Osteocyte (in vitro differentiated cells): ENCODE results near the gene LRRC8D. TPM values are rescaled to one million over a fixed set of nuclear protein-coding genes. Genes with fewer than 3 reads are reported as not detected.
A peak's percentile ranks its signal among the peaks of the same experiment; 100 is the strongest.

Experiments
- DNase-seq: peaks from one replicate; pipeline ENCODE4 v3.0.0; 2021; ENCODE audit warnings: mixed read lengths; ENCODE audit not compliant: unreplicated experiment; ENCODE audit errors: extremely low spot score
- H3K27ac Mint-ChIP-seq: one replicate; pipeline ENCODE4 v1.8.0; 2021; ENCODE audit warnings: mild to moderate bottlenecking, mixed read lengths; ENCODE audit not compliant: unreplicated experiment
- H3K27me3 Mint-ChIP-seq: one replicate; pipeline ENCODE4 v1.8.0; 2021; ENCODE audit warnings: mixed read lengths; ENCODE audit not compliant: unreplicated experiment
- H3K36me3 Mint-ChIP-seq: one replicate; pipeline ENCODE4 v1.8.0; 2021; ENCODE audit warnings: mixed read lengths; ENCODE audit not compliant: unreplicated experiment
- H3K4me1 Mint-ChIP-seq: one replicate; pipeline ENCODE4 v1.8.0; 2021; ENCODE audit warnings: mixed read lengths; ENCODE audit not compliant: unreplicated experiment
- H3K4me3 Mint-ChIP-seq: one replicate; pipeline ENCODE4 v1.8.0; 2021; ENCODE audit warnings: mild to moderate bottlenecking, moderate library complexity, mixed read lengths; ENCODE audit not compliant: unreplicated experiment
- H3K9me3 Mint-ChIP-seq: one replicate; pipeline ENCODE4 v1.8.0; 2021; ENCODE audit warnings: mixed read lengths; ENCODE audit not compliant: unreplicated experiment
- total RNA-seq: library from RNA; stranded (reverse); gene quantifications from 2 replicates; pipeline ENCODE4 v1.2.1, GENCODE V29; 2021
- TF ChIP-seq, protein P1 (sequence below): fragments of 200-600 bp; sonication (generic); IDR thresholded peaks from 2 replicates; pipeline ENCODE4 v1.5.0; 2021; ENCODE audit warnings: antibody characterized with exemption, mild to moderate bottlenecking, moderate library complexity

LRRC8D gene
- total RNA-seq, 1 donor from 2014 or later = 20.4 TPM

DNA sequence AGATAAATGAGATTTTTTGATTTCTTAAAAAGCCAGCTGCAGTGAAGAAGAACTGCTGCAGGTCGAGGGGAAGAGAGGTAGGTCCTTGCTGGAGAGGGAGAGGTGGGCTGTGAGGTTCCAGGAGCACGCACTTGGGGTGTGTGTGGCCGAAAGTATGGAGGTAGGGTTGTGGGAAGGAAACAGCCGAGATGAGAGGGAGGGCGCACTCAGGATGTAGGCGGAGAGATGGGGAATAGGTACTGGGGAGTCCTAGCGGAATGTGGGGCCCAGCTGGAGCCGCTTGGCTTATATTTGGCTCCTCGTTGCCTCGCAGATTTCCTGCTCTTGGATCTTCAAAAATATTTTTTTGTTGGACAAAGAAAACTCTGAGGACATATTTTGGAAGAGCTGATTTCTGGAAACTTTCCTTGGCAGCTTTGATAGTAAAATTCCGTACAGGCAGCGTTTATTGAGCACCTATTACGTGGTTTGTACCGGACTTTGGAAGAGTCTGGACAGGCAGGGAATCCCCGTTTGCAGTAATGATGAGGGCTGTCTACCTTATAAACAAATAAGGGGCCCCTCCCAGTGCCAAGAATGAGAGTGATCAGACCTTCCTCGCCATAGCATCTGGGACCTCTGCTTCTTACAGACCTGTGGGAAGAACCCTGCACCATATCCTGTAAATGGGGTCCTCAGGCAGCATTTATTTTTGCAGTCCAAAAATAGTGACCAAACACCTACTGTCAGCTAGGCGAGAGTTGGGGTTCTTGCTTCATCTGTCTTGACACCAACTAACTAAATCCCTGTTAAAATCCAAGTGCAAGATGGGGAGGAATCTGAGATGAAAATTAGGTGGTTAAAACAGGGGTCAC, 1.5 kb downstream of the LRRC8D start:
- Mint-ChIP-seq H3K4me1 (peaks cover 23% of the 10 kb centered on the region), H3K27me3 (peaks cover 2% of the 10 kb centered on the region), H3K4me3 (peak overlapping the region; percentile 74), H3K9me3 (no peaks in the 10 kb centered on the region), H3K27ac (peak overlapping the region; percentile 8), H3K36me3 (peaks cover 6% of the 10 kb centered on the region)
- TF ChIP-seq, protein P1, sequence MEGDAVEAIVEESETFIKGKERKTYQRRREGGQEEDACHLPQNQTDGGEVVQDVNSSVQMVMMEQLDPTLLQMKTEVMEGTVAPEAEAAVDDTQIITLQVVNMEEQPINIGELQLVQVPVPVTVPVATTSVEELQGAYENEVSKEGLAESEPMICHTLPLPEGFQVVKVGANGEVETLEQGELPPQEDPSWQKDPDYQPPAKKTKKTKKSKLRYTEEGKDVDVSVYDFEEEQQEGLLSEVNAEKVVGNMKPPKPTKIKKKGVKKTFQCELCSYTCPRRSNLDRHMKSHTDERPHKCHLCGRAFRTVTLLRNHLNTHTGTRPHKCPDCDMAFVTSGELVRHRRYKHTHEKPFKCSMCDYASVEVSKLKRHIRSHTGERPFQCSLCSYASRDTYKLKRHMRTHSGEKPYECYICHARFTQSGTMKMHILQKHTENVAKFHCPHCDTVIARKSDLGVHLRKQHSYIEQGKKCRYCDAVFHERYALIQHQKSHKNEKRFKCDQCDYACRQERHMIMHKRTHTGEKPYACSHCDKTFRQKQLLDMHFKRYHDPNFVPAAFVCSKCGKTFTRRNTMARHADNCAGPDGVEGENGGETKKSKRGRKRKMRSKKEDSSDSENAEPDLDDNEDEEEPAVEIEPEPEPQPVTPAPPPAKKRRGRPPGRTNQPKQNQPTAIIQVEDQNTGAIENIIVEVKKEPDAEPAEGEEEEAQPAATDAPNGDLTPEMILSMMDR = no peak
- no peak for DNase-seq

DNA sequence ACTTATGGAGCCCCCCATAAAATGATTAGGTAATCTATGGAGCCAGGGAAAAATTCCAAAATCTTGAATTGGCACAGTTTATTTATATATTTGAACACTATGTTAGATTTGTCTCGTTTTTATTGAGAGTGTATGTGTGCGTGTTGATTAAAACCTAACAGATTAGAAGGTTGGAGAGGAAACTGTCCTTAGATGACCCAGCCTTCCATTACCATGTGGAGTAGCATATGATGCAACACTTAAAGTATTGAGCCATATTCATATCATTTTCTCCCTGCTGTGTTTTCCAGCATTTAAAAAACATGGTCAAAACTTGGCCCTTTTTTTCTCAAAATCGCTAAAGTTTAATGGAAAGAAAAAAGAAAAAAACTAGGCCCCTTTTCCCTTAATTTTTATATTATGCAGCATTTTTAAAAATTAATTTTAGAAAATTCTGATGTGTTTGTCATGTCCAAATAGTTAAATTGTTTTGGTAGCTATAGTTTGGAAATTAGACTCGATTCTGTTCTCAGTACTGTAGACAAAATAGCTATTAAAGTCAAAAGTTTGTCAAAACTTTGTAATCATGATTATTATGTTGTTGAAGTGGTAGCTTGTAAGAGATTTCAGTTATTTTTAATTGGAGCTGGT, 2.3 kb downstream of the LRRC8D start:
- H3K9me3 Mint-ChIP-seq = no peaks in the 10 kb centered on the region
- H3K27ac Mint-ChIP-seq = peak overlapping the region; percentile 8
- H3K4me3 Mint-ChIP-seq = peak overlapping the region; percentile 26
- TF ChIP-seq, protein P1 = no peak
- peaks cover 6% of the 10 kb centered on the region for H3K36me3 Mint-ChIP-seq
- DNase-seq = no peak
- peaks cover 2% of the 10 kb centered on the region for H3K27me3 Mint-ChIP-seq
- H3K4me1 Mint-ChIP-seq = peaks cover 23% of the 10 kb centered on the region

DNA sequence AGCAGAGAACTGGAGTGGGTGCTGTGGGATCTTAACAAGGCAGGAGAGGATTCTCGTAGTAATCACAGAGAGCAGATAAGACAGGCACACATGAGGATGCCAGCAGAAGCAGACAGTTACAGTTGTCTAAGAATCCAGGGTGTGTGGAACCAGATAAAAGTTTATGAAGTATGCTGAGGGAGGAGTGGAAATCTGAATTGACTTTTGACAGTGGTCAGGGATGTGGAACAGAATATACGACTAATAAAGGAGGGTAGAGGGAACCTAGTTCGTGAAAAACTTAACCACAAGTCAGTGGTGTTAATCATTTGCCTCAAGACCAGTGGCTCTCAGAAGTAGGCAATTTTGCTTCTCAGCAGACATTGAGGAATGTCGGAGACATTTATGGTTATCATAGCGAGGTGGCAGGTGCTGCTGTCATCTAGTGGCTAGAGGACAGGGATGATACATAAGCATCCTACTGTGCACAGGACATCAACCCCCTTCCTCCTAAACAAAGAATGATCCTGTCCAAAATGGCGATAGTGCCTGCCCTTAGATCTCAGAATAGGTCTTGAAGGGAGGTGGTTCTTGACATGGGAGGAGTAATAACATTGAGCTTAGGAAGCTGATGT, 3.0 kb downstream of the LRRC8D start:
- Mint-ChIP-seq H3K9me3 (no peaks in the 10 kb centered on the region), H3K4me3 (no peak overlapping the region), H3K36me3 (peaks cover 6% of the 10 kb centered on the region), H3K27me3 (peaks cover 2% of the 10 kb centered on the region), H3K4me1 (peaks cover 23% of the 10 kb centered on the region), H3K27ac (no peak overlapping the region)
- no peak for DNase-seq
- TF ChIP-seq, protein P1 = no peak

DNA sequence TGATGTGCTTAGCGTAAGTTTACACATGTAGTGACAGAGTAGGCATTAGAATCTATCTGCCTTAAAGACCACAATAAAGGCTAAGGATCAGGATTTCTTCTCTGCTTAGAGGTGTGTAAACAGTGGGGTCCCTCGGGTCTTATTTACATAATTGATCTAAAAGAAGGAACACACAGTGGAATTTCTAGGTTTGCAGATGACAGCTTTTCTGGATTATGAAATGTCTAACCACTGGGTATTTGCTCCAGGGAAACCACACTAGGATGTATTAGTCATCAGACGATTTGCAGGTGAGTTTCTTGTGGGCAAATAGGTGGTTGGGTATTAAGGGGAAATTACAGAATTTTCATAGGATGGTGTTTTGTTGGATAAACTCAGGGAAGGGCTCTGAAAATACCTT, 5.8 kb downstream of the LRRC8D start:
- Mint-ChIP-seq H3K4me1 (peaks cover 22% of the 10 kb centered on the region), H3K9me3 (no peaks in the 10 kb centered on the region), H3K27ac (no peak overlapping the region), H3K4me3 (no peak overlapping the region), H3K27me3 (no peaks in the 10 kb centered on the region), H3K36me3 (peaks cover 6% of the 10 kb centered on the region)
- TF ChIP-seq, protein P1 = no peak
- no peak for DNase-seq

DNA sequence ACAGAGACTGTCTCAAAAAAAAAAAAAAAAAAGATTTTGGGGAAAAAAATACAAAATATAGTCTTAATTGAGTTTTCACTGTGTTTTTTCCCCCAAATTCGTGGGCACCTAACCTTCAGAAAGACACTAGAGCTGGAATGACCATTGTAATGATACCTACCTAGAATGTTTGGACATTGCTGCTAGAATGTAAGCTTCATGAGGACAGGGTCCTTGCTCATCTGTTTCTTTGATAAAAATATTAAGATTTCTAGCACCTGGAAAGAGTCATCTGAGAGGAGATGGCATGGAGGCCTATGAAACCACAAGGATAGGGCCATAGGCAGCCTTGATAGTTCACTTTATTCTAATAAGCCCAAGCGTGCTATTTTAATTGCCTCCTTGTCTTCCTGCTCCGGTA, 6.5 kb downstream of the LRRC8D start:
- TF ChIP-seq, protein P1 = no peak
- no peak for DNase-seq
- Mint-ChIP-seq H3K27me3 (no peaks in the 10 kb centered on the region), H3K9me3 (no peaks in the 10 kb centered on the region), H3K4me1 (peaks cover 22% of the 10 kb centered on the region), H3K36me3 (peaks cover 6% of the 10 kb centered on the region), H3K4me3 (no peak overlapping the region), H3K27ac (no peak overlapping the region)
